Activated T-cell treated with anti-CD3 and anti-CD28 coated beads for 1 hour (primary cell): Measurements from ENCODE around the gene NTS.

ENCODE experiments used
- DNase-seq: peaks from one replicate; pipeline ENCODE4 v3.0.0-alpha.2; 2020; ENCODE audit warnings: low read depth

NTS gene

GRCh38 chr12:85923767-85924331 is 49.8 kb downstream of the NTS start:
- no peak for DNase-seq

- DNase-seq = no peak
Measured at GRCh38 chr12:85927166-85927565, 53.1 kb downstream of the NTS start.
